Gastrocnemius medialis (tissue), 4 donors: ENCODE data around the gene CXCL17. TPM values are rescaled to one million over a fixed set of nuclear protein-coding genes. Genes with fewer than 3 reads are reported as not detected.

ENCODE experiments used
- ATAC-seq, 2 donors: fragments of 150-250 bp; one replicate each; pipeline ENCODE4 v1.9.1; 2016
- DNase-seq, 2 donors: peaks; one replicate each; pipeline ENCODE4 v3.0.0-alpha.2; 2019
- H3K27ac ChIP-seq, 4 donors: fragments of 200-600 bp; sonication (generic); 1 replicate in 1 of 4; 2 replicates in 3 of 4; pipeline ENCODE4 v1.5.1; 2016 to 2018; ENCODE audit warnings: mild to moderate bottlenecking in 2 of 4, moderate library complexity in 1 of 4
- H3K27me3 ChIP-seq, 3 donors: fragments of 200-600 bp; sonication (generic) in 2 of 3; 1 replicate in 1 of 3; 2 replicates in 2 of 3; pipeline versions ENCODE4 v1.5.1 to v1.6.0; 2016 to 2019; ENCODE audit warnings: mild to moderate bottlenecking in 1 of 3, moderate library complexity in 1 of 3
- H3K36me3 ChIP-seq, 2 donors: fragments of 200-600 bp; sonication (generic) in 1 of 2; one replicate each; pipeline ENCODE4 v1.5.1; 2017 to 2018
- H3K4me1 ChIP-seq, 2 donors: fragments of 200-600 bp; sonication (generic) in 1 of 2; one replicate each; pipeline ENCODE4 v1.5.1; 2016 to 2017; ENCODE audit warnings: mild to moderate bottlenecking in 2 of 2
- H3K4me3 ChIP-seq, 4 donors: fragments of 200-600 bp; sonication (generic) in 3 of 4; 1 replicate in 1 of 4; 2 replicates in 3 of 4; pipeline ENCODE4 v1.5.1; 2016 to 2019; ENCODE audit warnings: mild to moderate bottlenecking in 2 of 4
- H3K9me3 ChIP-seq, 3 donors: fragments of 200-600 bp; sonication (generic) in 2 of 3; 1 replicate in 1 of 3; 2 replicates in 2 of 3; pipeline ENCODE4 v1.5.1; 2016 to 2019
- CTCF ChIP-seq, 5 experiments: fragments of 450-650 bp in 3 of 5; fragments of 200-600 bp in 2 of 5; sonication (generic) in 2 of 5; IDR thresholded peaks in 4 of 5; conservative IDR thresholded peaks in 1 of 5; 1 replicate in 4 of 5; 2 replicates in 1 of 5; pipeline ENCODE4 v1.5.1; 2016 to 2019; ENCODE audit warnings: antibody characterized with exemption in 5 of 5, mild to moderate bottlenecking in 3 of 5, moderate library complexity in 3 of 5
- POLR2A ChIP-seq, 2 donors: fragments of 450-650 bp; IDR thresholded peaks; one replicate each; pipeline ENCODE4 v1.6.1; 2017; ENCODE audit warnings: antibody characterized with exemption in 2 of 2, mild to moderate bottlenecking in 2 of 2, moderate library complexity in 2 of 2
- in situ Hi-C, 4 donors: fragments of 200-750 bp; cut with MboI; loops; one replicate each; pipeline versions ENCODE4 v1.15.0 to v1.8.0; 2017; ENCODE audit warnings: low sequenced_read_pairs in 4 of 4
- intact Hi-C: fragments of 100-400 bp; cut with DNase I; formaldehyde crosslinking; loops from one replicate; pipeline ENCODE4 v1.15.1; 2023; ENCODE audit warnings: low total_unique reads
- total RNA-seq, 4 donors: library from RNA; depleted of rRNA; stranded (reverse); fragments of >200 nt; gene quantifications; one replicate each; pipeline versions ENCODE4 v1.1.0 to v1.2.3, GENCODE V29; 2016

Gene CXCL17
- total RNA-seq, 4 donors from 2014 or later, result not detected

DNA sequence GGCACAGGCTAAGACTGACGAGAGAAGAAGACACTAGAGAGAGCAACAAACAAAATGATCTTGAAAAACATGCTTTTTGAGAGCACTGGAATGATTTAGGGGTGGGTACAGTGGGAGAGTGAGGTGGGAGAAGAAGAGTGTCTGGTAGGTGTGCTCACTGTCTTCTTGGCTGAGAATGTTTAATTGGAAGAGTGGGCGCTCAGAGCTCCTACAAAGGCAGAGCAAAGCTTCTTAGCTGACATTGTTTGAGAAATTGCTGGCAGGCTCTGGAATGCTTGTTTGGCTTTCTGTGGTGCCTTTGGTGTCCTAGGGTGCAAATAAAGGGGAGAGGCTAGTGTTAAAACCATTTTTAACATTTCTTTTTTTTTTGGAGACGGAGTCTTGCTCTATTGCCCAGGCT, 14.1 kb downstream of the CXCL17 start:
- ATAC-seq (no peak), DNase-seq (no peak)
- Histone ChIP-seq H3K9me3 (no peaks in the 10 kb centered on the region), H3K36me3 (no peaks in the 10 kb centered on the region), H3K27ac (no peak overlapping the region), H3K4me1 (peaks cover 7 to 8% of the 10 kb centered on the region in 2 donors), H3K4me3 (no peak overlapping the region), H3K27me3 (peaks cover 0 to 13% (median 0%) of the 10 kb centered on the region in 3 donors)
- in situ Hi-C loops, result no loop called here
- TF ChIP-seq POLR2A (IDR thresholded peaks at IDR 0.05) (no peak), CTCF (IDR thresholded peaks at IDR 0.05 in 4 of 5, conservative IDR thresholded peaks at IDR 0.05 in 1 of 5) (no peak)
- intact Hi-C loops, result no loop called here

DNA sequence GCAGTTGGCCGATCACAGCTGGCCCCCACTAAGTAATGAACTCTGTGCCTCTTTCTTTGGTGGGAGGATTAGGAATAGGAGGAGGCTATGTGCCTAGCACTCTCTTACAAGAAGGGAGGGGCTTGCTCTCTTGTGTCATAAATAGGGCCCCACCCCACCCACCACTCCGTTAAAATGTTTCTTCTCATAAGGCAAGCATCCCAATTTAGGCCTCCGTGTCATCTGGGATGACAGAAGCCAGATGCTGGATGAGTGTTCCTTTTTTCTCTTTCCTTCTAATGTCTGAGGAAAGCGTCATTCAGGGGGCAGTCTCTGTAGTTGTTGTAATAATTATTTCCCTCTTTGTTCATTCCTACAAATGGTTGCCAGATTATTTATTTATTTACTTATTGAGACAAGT, 15.4 kb downstream of the CXCL17 start, which contains the start of gene LIPE:
LIPE (minus strand) TSS at position 76 of the 400 bp plus-strand sequence. CDS start 239 bp downstream, outside the sequence.
- no peak within 1 kb of the TSS for H3K27ac ChIP-seq
- H3K27me3 ChIP-seq, result peaks cover 0 to 20% (median 0%) of the 10 kb centered on the region in 3 donors
- DNase-seq, result no peak
- H3K9me3 ChIP-seq, result no peaks in the 10 kb centered on the region
- ATAC-seq, result no peak
- intact Hi-C loops (no loop called here), in situ Hi-C loops (no loop called here)
- TF ChIP-seq CTCF (IDR thresholded peaks at IDR 0.05 in 4 of 5, conservative IDR thresholded peaks at IDR 0.05 in 1 of 5) (no peak), POLR2A (IDR thresholded peaks at IDR 0.05) (no peak)
- H3K4me1 ChIP-seq, result peaks cover 7 to 17% of the 10 kb centered on the region in 2 donors
- no peak within 1 kb of the TSS for H3K4me3 ChIP-seq
- no peaks in the 10 kb centered on the region for H3K36me3 ChIP-seq

GRCh38 chr19:42426643-42427042, 16.1 kb downstream of the CXCL17 start:
- TF ChIP-seq POLR2A (IDR thresholded peaks at IDR 0.05) (no peak), CTCF (IDR thresholded peaks at IDR 0.05 in 4 of 5, conservative IDR thresholded peaks at IDR 0.05 in 1 of 5) (no peak)
- H3K36me3 ChIP-seq, result no peaks in the 10 kb centered on the region
- ATAC-seq, result no peak
- H3K4me3 ChIP-seq, result no peak overlapping the region
- H3K27ac ChIP-seq, result no peak overlapping the region
- peaks cover 13 to 20% of the 10 kb centered on the region in 2 donors for H3K4me1 ChIP-seq
- H3K9me3 ChIP-seq, result no peaks in the 10 kb centered on the region
- intact Hi-C loops (no loop called here), in situ Hi-C loops (no loop called here)
- no peak for DNase-seq
- peaks cover 0 to 20% (median 0%) of the 10 kb centered on the region in 3 donors for H3K27me3 ChIP-seq

DNA sequence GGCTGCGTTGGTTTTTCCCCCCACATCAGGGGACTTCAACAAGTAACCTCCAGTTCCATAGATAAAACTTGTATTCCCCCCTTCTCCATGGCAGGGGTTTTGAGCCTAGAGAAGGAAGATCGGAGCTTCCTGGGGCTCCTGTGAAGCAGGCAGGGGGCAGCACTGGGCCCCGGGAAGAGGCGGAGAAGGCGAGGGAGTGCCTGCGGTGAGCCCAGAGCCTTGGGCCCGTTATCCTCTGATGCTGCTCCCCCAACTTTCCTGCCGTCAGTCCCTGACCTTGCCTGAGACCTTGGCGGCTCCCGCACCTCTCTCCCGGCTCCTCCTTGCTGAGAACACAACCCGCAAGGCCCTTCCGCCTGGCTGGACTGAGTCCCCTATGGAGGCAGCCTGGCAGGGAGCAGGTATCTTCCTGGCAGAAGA, 18.0 kb downstream of the CXCL17 start:
- Histone ChIP-seq H3K36me3 (no peaks in the 10 kb centered on the region), H3K4me3 (no peak overlapping the region), H3K27ac (peak overlapping the region in 3 of 4 donors; percentile 68 to 71 (median 68)), H3K4me1 (peaks cover 17 to 20% of the 10 kb centered on the region in 2 donors), H3K9me3 (no peaks in the 10 kb centered on the region), H3K27me3 (peaks cover 0 to 20% (median 0%) of the 10 kb centered on the region in 3 donors)
- in situ Hi-C loops, result no loop called here
- no peak for ATAC-seq
- no peak for DNase-seq
- no peak for TF ChIP-seq POLR2A (IDR thresholded peaks at IDR 0.05)
- no peak for TF ChIP-seq CTCF (IDR thresholded peaks at IDR 0.05 in 4 of 5, conservative IDR thresholded peaks at IDR 0.05 in 1 of 5)
- intact Hi-C loops, result no loop called here

DNA sequence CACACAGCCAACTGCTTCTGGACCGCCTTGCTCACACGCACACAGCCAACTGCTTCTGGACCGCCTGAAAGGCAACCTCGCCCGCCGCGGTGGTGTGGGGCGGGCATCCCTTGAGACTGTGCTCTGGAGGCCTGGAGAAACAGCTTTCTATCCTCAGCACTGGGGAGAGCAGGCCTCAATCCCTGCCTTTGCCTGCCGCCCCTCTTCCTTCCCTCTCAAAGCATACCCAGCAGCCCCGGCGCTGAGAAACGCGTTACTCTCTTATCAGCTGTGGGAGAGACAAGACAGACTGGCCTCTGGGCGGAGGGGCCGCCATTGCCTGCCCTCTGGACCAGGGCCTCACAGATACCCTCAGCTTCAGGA, 18.4 kb downstream of the CXCL17 start:
- intact Hi-C loops, result no loop called here
- TF ChIP-seq CTCF (IDR thresholded peaks at IDR 0.05 in 4 of 5, conservative IDR thresholded peaks at IDR 0.05 in 1 of 5), result no peak
- no peak for TF ChIP-seq POLR2A (IDR thresholded peaks at IDR 0.05)
- H3K9me3 ChIP-seq, result no peaks in the 10 kb centered on the region
- H3K36me3 ChIP-seq, result no peaks in the 10 kb centered on the region
- peak overlapping the region in 3 of 4 donors; percentile 59 to 71 (median 66) for H3K4me3 ChIP-seq
- DNase-seq, result no peak
- peaks cover 0 to 20% (median 0%) of the 10 kb centered on the region in 3 donors for H3K27me3 ChIP-seq
- in situ Hi-C loops, result no loop called here
- H3K27ac ChIP-seq, result peak overlapping the region in 3 of 4 donors; percentile 68 to 71 (median 68)
- ATAC-seq, result no peak
- peaks cover 17 to 20% of the 10 kb centered on the region in 2 donors for H3K4me1 ChIP-seq
